ENCODE data around the gene SART3.
"Not testable (repeated sequence)": the region's sequence is repeated elsewhere in the genome, so short reads cannot be mapped to it uniquely, and the experiment has no call there.

SART3 gene

DNA sequence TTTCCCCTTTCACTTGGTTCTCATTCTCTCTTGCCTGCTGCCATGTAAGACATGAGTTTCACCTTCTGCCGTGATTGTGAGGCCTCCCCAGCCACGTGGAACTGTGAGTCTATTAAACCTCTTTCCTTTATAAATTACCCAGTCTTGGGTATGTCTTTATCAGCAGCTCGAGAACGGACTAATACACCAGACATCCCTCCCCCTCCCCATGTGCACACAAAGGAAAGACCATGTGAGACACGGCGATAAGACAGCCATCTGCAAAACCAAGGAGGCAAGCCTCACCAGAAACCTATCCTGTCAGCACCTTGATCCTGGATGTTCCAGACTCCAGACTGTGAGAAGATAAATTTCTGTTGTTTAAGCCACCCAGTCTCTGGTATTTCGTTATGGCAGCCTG is 75.6 kb downstream of the SART3 start:
- not testable (repeated sequence) for DNase-seq (ENCODE audit: low read depth, low spot score)

DNA sequence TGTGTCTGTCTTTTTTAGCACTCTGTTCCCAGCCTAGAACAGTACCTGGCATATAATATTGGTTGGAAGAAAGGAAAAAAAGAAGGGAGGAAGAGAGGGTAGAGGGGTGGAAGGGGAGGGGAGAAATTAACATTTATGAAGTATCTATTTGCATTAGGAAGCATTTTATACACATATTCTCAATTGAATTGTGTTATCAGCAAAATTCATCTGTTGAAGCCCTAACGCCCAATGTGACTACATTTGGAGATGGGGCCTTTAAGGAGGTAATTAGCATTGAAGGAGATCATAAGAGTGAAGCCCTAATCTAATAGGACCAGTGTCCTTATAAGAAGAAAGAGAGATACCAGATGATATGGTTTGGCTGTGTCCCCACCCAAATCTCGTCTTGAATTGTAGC is 76.1 kb downstream of the SART3 start:
- no peak for DNase-seq (ENCODE audit: low read depth, low spot score)

DNA sequence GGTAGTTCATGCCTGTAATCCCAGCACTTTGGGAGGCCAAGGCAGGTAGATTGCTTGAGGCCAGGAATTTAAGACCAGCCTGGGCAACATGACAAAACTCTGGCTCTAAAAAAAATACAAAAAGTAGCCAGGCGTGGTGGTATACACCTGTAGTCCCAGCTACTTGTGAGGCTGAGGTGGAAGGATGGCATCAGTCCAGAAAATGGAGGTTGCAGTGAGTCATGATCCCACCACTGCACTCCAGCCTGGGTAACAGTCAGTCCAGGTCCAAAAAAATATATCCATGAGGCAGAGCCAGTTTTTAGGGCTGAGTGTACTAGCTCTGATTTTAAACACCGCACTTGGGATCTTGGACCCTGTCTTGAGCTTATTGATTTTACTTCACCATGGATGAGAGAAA is 76.5 kb downstream of the SART3 start:
- no peak for DNase-seq (ENCODE audit: low read depth, low spot score)

DNA sequence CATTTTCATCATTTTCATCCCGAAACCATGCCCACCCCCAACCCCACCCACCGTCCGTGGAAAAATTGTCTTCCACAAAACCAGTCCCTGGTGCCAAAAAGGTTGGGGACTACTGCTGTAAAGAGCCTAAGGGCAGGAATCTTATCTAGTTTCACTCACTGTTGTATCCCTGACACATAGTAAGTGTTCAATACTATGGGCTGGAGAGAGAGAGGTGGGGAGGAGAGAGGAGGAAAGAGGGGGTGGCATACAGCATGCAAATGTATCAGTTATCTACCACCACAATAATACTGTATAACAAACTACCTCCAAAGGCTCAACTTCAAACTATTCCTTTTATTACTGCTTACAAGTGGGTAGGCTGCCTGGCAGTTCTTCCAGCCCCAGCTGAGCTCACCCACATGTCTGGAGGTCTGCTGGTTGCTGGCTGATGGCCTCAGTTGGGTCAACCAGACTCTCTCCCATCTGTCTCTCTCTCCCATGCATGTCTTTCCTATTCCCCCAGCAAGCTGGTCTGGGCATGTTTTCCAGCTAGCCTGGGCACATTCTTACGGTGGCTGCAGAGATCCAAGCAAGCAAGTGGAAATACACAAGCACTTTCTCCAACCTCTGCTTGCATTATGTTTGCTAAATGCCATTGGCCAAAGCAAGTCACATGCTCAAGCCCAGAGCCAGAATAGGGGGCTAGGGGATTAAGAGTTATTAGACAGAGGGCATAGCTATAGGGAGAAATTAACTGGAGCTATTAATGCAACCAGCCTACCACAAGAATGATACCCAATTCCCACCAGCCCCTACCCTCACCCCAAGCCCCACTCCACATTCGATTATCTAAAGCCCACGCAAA is 77.5 kb downstream of the SART3 start:
- no peak for DNase-seq (ENCODE audit: low read depth, low spot score)

DNA sequence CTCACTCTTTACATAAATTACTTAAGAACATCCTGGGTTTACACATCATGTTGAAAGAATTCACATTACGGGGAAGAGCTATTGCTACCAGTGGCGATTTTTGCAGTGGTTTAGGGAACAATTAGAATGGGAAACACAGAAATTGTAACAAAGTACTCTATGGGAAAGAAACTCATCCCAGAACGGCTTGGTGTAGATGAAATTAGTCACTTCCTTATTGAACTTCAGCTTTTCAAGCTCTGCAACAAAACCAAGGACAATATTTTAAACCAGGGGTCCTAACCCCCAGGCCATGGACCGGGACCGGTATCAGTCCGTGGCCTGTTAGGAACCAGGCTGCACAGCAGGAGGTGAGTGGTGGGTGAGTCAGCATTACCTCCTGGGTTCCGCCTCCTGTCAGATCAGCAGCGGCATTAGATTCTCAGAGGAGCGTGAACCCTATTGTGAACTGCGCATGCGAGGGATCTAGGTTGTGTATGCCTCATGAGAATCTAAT is 78.2 kb downstream of the SART3 start:
- peak; percentile 47 for DNase-seq (ENCODE audit: low read depth, low spot score)

DNA sequence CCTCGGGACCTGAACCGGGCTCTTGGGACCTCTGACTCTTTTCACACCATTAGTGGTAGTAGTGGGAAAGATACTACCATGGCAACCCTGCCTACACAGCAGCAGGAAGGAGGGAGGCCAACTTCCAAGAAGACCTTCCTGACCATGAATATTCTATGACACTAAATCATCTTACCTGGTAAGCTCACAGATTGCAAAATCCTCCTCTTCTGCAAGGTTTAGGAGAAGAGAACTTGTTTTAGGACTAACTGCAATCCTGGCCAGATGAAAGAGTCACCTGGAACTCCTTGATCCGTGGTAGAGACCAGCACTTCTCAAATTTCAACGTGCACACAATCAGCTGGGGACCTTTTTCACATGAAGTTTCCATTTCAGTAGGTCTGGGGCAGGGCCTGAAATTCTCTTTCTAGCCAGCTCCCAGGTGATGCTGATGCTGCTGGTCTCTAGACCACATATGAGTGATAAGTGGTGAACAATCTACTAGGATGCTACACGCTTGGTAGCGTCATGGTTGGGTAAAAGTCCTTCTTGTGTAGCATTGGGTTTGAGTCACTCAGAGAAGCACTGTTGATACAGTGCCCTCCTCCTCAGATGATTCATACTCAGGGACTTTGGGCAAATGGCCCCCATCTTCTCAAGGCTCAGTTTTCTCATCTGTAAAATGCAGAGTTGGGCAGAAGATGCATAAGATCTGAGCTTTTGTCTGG is 81.5 kb downstream of the SART3 start:
- no peak for DNase-seq (ENCODE audit: low read depth, low spot score)

DNA sequence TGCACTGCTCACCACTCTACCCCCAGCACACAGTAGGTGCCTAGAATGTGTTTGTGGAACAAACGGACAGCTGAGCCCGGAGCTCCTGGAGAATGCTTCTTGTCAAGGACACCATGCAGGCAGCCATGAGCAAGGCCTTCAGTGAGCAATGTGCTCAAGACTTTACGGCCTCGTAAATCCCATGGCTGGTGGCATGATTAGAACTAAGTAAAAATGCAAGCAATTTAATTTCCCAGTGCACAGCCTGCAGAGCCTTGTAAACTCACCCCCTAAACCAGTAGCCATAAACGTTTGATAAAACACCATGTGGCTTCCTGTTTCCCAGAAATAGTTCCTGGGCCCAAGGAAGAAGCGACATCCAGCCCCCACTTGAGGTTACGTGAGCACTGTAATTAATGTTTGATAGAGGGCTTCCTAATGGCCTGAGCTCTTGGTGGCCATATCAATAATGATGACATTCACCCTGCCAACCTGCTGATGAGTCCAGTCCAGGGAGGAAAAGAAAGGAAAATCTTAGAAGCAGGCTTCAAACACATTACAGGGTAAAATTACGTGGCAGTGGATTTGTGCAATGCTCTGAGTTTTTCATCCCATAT is 82.3 kb downstream of the SART3 start:
- DNase-seq (ENCODE audit: low read depth, low spot score) = no peak

DNA sequence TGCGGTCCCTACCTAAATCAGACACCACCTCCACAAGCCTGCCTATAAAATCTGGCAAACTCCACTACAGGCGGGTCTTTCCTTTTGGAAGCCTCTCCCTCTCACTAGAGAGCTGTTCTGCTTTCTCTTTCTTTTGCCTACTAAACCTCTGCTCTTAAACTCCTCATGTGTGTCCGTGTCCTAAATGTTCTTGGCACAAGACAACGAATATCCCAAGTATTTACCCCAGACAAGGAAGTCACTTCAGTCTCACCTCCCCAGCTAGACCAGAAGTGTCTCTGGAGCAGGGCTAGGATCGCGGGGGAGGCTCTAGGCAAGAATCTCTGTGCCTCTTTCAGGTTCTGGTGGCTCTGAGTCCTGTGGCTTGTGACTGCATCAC is 83.1 kb downstream of the SART3 start:
- DNase-seq (ENCODE audit: low read depth, low spot score) = no peak

DNA sequence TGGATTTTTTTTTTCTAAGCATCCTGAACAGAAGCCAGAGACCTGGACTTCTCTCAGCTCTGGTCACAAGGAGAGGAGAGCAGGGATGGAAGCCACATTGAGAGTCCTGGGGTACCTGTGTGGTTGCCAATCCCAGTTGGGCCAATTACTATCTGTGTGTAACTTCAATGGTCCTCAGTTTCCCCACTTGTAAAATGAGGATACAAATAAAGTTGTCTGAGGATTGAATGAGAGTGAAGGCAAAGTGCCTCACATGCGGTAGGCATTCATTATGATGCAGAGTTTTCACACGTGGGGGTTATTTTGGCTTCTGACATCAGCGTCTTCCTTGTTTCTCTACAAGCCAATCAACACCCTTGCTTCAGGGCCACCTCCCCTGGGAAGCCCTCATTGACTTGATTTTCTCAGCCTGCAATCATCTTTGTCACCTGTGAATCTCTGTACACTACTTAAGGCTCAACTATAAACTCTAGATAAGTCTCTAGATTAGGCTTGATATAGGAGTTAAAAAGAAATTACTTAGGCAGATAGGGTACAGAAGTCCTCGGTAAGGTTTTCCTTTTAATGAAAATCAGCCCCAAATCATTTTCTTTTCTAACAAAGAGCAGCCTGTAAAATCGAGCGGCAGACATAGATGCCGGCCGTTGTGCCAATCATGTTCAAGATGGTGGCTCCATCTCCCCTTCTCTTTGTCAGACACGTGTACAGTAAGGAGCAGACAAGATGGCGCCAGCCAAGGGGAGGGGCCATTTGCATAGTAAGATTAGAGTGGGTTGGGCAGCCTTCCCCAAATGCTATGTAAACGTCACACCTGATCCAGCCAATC is 83.7 kb downstream of the SART3 start:
- DNase-seq (ENCODE audit: low read depth, low spot score) = no peak

DNA sequence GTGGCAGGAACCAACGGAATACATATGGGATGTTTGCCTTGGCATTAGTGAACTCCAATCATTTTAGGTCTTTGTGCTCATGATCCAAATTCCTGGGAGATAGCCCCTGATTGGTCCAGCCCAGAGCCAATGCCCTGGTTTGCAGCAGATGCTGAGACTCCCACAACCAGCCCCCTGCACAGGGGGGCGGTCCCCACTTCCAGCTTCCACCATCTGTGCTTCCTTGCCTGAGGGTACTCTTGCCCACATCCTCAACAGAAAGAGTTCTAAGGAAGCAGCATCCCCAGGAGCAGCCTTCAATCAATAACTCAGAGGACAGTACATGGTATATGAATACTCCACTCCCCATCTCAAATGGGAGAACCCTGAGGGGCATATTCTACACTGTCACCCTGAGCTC is 85.6 kb downstream of the SART3 start:
- DNase-seq (ENCODE audit: low read depth, low spot score) = no peak

DNA sequence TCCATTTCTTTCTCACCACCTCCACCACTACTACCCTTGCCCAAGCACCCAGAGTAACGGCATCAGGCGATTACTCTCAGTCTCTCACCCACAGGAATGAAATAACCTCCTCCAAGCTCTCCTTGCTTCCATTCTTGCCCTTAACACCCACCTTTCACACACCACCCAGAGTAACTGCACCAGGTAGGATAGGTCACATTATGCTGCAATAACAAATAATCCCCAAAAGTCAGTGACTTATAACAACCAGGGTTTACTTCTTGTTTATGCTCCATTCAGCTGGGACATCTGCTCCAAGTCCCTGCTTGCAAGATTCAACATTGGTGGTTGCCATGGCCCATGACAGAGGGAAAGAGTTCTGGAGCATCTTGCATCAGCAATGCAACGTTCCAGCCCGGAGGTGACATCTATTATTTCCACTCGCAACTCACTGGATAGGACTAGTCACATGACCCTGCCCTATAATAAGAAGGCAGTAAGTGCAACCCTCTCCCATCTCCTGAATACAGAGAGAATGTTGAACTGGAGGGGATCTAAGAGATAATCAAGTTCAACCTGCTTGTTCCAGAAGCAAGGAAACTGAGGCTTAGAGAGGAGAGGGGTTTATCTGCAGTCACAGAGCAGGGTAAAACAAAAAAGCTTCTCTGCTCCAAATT is 87.4 kb downstream of the SART3 start:
- DNase-seq (ENCODE audit: low read depth, low spot score) = no peak

Data from astrocyte of the hippocampus (primary cell).